Suppressor macrophage treated with lipopolysaccharide for 1 hour (primary cell): ENCODE measurements around the gene FCRL3.
"Not testable (repeated sequence)": the region's sequence is repeated elsewhere in the genome, so short reads cannot be mapped to it uniquely, and the experiment has no call there.

Source experiments
- DNase-seq, 3 donors: peaks; one replicate each; pipeline ENCODE4 v3.0.0-alpha.2; 2020 to 2022

FCRL3 gene

GRCh38 chr1:157700732-157701131, at the start of gene FCRL3:
Gene FCRL3 (minus strand): TSS chr1:157700769. CDS start chr1:157700489, 280 bp downstream.
- DNase-seq: no peak

- DNase-seq: no peak
Measured at GRCh38 chr1:157748262-157748817, 47.8 kb upstream of the FCRL3 start.

GRCh38 chr1:157739229-157739901, 38.8 kb upstream of the FCRL3 start:
- DNase-seq: no peak

- not testable (repeated sequence) for DNase-seq
Measured at GRCh38 chr1:157735991-157736390, 35.4 kb upstream of the FCRL3 start.

GRCh38 chr1:157734321-157734720, 33.8 kb upstream of the FCRL3 start:
- peak; percentile 78 to 91 (median 91) for DNase-seq

- DNase-seq: no peak
Measured at GRCh38 chr1:157732755-157733154, 32.2 kb upstream of the FCRL3 start.

GRCh38 chr1:157725221-157725577, 24.6 kb upstream of the FCRL3 start:
- peak; percentile 51 to 76 (median 68) for DNase-seq

- DNase-seq: peak; percentile 19 to 49 (median 46)
Measured at GRCh38 chr1:157724537-157725220, 24.1 kb upstream of the FCRL3 start.

- no peak for DNase-seq
Measured at GRCh38 chr1:157723157-157723556, 22.6 kb upstream of the FCRL3 start.

GRCh38 chr1:157721985-157722384, 21.4 kb upstream of the FCRL3 start:
- DNase-seq: no peak

- no peak for DNase-seq
Measured at GRCh38 chr1:157715736-157716135, 15.2 kb upstream of the FCRL3 start.

- no peak for DNase-seq
Measured at GRCh38 chr1:157711802-157712201, 11.2 kb upstream of the FCRL3 start.

GRCh38 chr1:157704878-157705277, 4.3 kb upstream of the FCRL3 start:
- DNase-seq: no peak

GRCh38 chr1:157703981-157704380, 3.4 kb upstream of the FCRL3 start:
- DNase-seq: no peak

GRCh38 chr1:157702308-157702825, 1.8 kb upstream of the FCRL3 start:
- DNase-seq: no peak

GRCh38 chr1:157700305-157700704, 264 bp downstream of the FCRL3 start:
- DNase-seq: no peak

GRCh38 chr1:157697781-157698569, 2.6 kb downstream of the FCRL3 start:
- DNase-seq: no peak

GRCh38 chr1:157696966-157697628, 3.5 kb downstream of the FCRL3 start:
- no peak for DNase-seq

GRCh38 chr1:157695417-157695816, 5.2 kb downstream of the FCRL3 start:
- no peak for DNase-seq

- DNase-seq: peak; percentile 49 to 69 (median 52)
Measured at GRCh38 chr1:157691285-157691920, 9.2 kb downstream of the FCRL3 start.

- no peak for DNase-seq
Measured at GRCh38 chr1:157682710-157683437, 17.7 kb downstream of the FCRL3 start.
